GM23338 (cell line): ENCODE data around the gene ANKS1B. TPM values are rescaled to one million over a fixed set of nuclear protein-coding genes. Genes with fewer than 3 reads are reported as not detected.

Experiments
- ATAC-seq: fragments of 200-7000 bp; cut with Tn5 transposase; 3 replicates; pipeline ENCODE4 v1.9.1; 2020
- DNase-seq: peaks from one replicate; pipeline ENCODE4 v3.0.0-alpha.2; 2015; ENCODE audit warnings: low spot score
- H2AFZ ChIP-seq: fragments of 200-600 bp; sonication (generic); 2 replicates; pipeline ENCODE4 v1.8.0; 2016; ENCODE audit warnings: antibody characterized with exemption, mild to moderate bottlenecking, moderate library complexity
- H3F3A ChIP-seq: fragments of 200-600 bp; sonication (generic); replicated peaks from 2 replicates; pipeline ENCODE4 v1.8.0; 2017; ENCODE audit warnings: antibody characterized with exemption, mixed run types, low read depth
- H3K27ac ChIP-seq: fragments of 200-600 bp; sonication (generic); 2 replicates; pipeline ENCODE4 v1.6.1; 2016; ENCODE audit warnings: low read depth
- H3K27me3 ChIP-seq: fragments of 200-600 bp; sonication (generic); 2 replicates; pipeline ENCODE4 v1.8.0; 2016; ENCODE audit warnings: mild to moderate bottlenecking, mixed run types, moderate library complexity; ENCODE audit not compliant: insufficient read depth
- H3K36me3 ChIP-seq: fragments of 200-600 bp; sonication (generic); 2 replicates; pipeline ENCODE4 v1.8.0; 2016; ENCODE audit warnings: mild to moderate bottlenecking; ENCODE audit not compliant: insufficient read depth
- H3K4me1 ChIP-seq: fragments of 200-600 bp; sonication (generic); 2 replicates; pipeline ENCODE4 v1.8.0; 2016; ENCODE audit warnings: mild to moderate bottlenecking, moderate library complexity; ENCODE audit not compliant: insufficient read depth
- H3K4me2 ChIP-seq: fragments of 200-600 bp; sonication (generic); 2 replicates; pipeline ENCODE4 v1.7.1; 2017; ENCODE audit warnings: mixed run types
- H3K4me3 ChIP-seq: fragments of 200-600 bp; sonication (generic); 2 replicates; pipeline ENCODE4 v1.6.1; 2016; ENCODE audit warnings: mixed run types
- H3K79me2 ChIP-seq: fragments of 200-600 bp; sonication (generic); replicated peaks from 2 replicates; pipeline ENCODE4 v1.8.0; 2017; ENCODE audit warnings: mild to moderate bottlenecking; ENCODE audit not compliant: insufficient read depth
- H3K9me2 ChIP-seq: fragments of 200-600 bp; sonication (generic); 2 replicates; pipeline ENCODE4 v1.8.0; 2017; ENCODE audit not compliant: insufficient read depth
- H4K20me1 ChIP-seq: fragments of 200-600 bp; sonication (generic); replicated peaks from 2 replicates; pipeline ENCODE4 v1.8.0; 2017; ENCODE audit warnings: mild to moderate bottlenecking; ENCODE audit not compliant: insufficient read depth
- H3K27ac Mint-ChIP-seq: 2 replicates; pipeline ENCODE4 v1.8.0; 2020; ENCODE audit warnings: inconsistent platforms, mild to moderate bottlenecking, moderate library complexity, mixed read lengths
- H3K27me3 Mint-ChIP-seq: 3 replicates; pipeline ENCODE4 v1.8.0; 2022; ENCODE audit warnings: low read depth, mild to moderate bottlenecking, moderate library complexity, mixed read lengths, inconsistent platforms; ENCODE audit not compliant: insufficient read depth, poor library complexity
- H3K36me3 Mint-ChIP-seq: 3 replicates; pipeline ENCODE4 v1.8.0; 2021; ENCODE audit warnings: low read depth, mild to moderate bottlenecking, inconsistent platforms, moderate library complexity, mixed read lengths
- H3K4me1 Mint-ChIP-seq: 3 replicates; pipeline ENCODE4 v1.8.0; 2020; ENCODE audit warnings: mild to moderate bottlenecking, inconsistent platforms, mixed read lengths
- H3K4me3 Mint-ChIP-seq: 3 replicates; pipeline ENCODE4 v1.8.0; 2021; ENCODE audit warnings: moderate library complexity, mild to moderate bottlenecking, inconsistent platforms, mixed read lengths
- H3K9me3 Mint-ChIP-seq: 3 replicates; pipeline ENCODE4 v1.8.0; 2020; ENCODE audit warnings: moderate library complexity, mild to moderate bottlenecking, inconsistent platforms, mixed read lengths
- CREB1 ChIP-seq: fragments of 250-450 bp; sonication (Bioruptor Pico); IDR thresholded peaks from 2 replicates; pipeline ENCODE4 v1.5.0; 2020; ENCODE audit warnings: low read depth, mild to moderate bottlenecking, moderate library complexity
- ETS1 ChIP-seq: IDR thresholded peaks from 2 replicates; pipeline ENCODE4 v1.6.1; 2016; ENCODE audit warnings: antibody characterized with exemption
- EZH2 ChIP-seq: fragments of 200-600 bp; sonication (generic); IDR thresholded peaks from one replicate; pipeline ENCODE4 v1.8.0; 2017; ENCODE audit warnings: antibody characterized with exemption, mild to moderate bottlenecking, low read depth; ENCODE audit not compliant: unreplicated experiment
- EZH2phosphoT487 ChIP-seq: fragments of 200-600 bp; sonication (generic); IDR thresholded peaks from one replicate; pipeline ENCODE4 v1.8.1; 2018; ENCODE audit warnings: antibody characterized with exemption; ENCODE audit not compliant: unreplicated experiment
- NANOG ChIP-seq: IDR thresholded peaks from 2 replicates; pipeline ENCODE4 v1.6.1; 2016; ENCODE audit warnings: antibody characterized with exemption, borderline replicate concordance
- POLR2AphosphoS5 ChIP-seq: IDR thresholded peaks from 2 replicates; pipeline ENCODE4 v1.6.1; 2016; ENCODE audit warnings: antibody characterized with exemption, low read depth
- REST ChIP-seq: IDR thresholded peaks from one replicate; pipeline ENCODE4 v1.6.1; 2018; ENCODE audit warnings: antibody characterized with exemption; ENCODE audit not compliant: unreplicated experiment
- STAT1 ChIP-seq: IDR thresholded peaks from one replicate; pipeline ENCODE4 v1.6.1; 2016; ENCODE audit warnings: antibody characterized with exemption; ENCODE audit not compliant: unreplicated experiment
- ZNF114 ChIP-seq: fragments of 250-450 bp; sonication (Bioruptor Pico); IDR thresholded peaks from 2 replicates; pipeline ENCODE4 v1.5.0; 2020; ENCODE audit warnings: mild to moderate bottlenecking, moderate library complexity
- ZNF331 ChIP-seq: fragments of 250-450 bp; sonication (Bioruptor Pico); IDR thresholded peaks from 2 replicates; pipeline ENCODE4 v1.5.0; 2020; ENCODE audit warnings: low read depth, mild to moderate bottlenecking, moderate library complexity
- polyA plus RNA-seq: library from polyadenylated mRNA; unstranded; fragments of >200 nt; fragmentation: Nextera tagmentation; extraction: Ambion mirVana; gene quantifications from 2 replicates; pipeline ENCODE4 v1.2.1, GENCODE V29; 2016
- total RNA-seq: library from RNA; depleted of rRNA; stranded (reverse); fragments of >200 nt; shearing (Covaris generic); gene quantifications from 2 replicates; pipeline ENCODE4 v1.2.3, GENCODE V29; 2014
- TF ChIP-seq, protein P1 (sequence below), 2 experiments: fragments of 200-600 bp in 1 of 2; sonication (generic) in 1 of 2; conservative IDR thresholded peaks; 2 replicates each; pipeline versions ENCODE4 v1.5.1 to v1.6.1; 2016 to 2017; ENCODE audit warnings: antibody characterized with exemption in 2 of 2, low read depth in 2 of 2, mild to moderate bottlenecking in 2 of 2, moderate library complexity in 1 of 2

Gene ANKS1B
- total and polyA plus RNA-seq, 2 experiments from 2014 or later, result 4.3 to 5.8 TPM

- Mint-ChIP-seq H3K27ac (no peak overlapping the region), H3K9me3 (no peaks in the 10 kb centered on the region; the same call in 2 of the 3 replicates), H3K4me3 (no peak overlapping the region), H3K36me3 (no peaks in the 10 kb centered on the region), H3K4me1 (peaks cover 13% of the 10 kb centered on the region), H3K27me3 (no peaks in the 10 kb centered on the region)
- Histone ChIP-seq H3K36me3 (no peaks in the 10 kb centered on the region), H3K9me2 (peaks cover 4% of the 10 kb centered on the region; the same call in 1 of the 2 replicates), H3K4me3 (no peak overlapping the region), H3K4me1 (peaks cover 6% of the 10 kb centered on the region; the same call in 1 of the 2 replicates), H4K20me1 (no peaks in the 10 kb centered on the region), H3K27ac (no peak overlapping the region), H2AFZ (no peak overlapping the region), H3F3A (no peaks in the 10 kb centered on the region), H3K27me3 (no peaks in the 10 kb centered on the region), H3K79me2 (no peaks in the 10 kb centered on the region), H3K4me2 (no peak overlapping the region)
- ATAC-seq, result no peak
- DNase-seq, result no peak
- TF ChIP-seq EZH2phosphoT487 (no peak), REST (no peak), ETS1 (no peak), NANOG (no peak), CREB1 (CRISPR knock-in tag) (no peak), ZNF114 (CRISPR knock-in tag) (no peak), EZH2 (no peak), STAT1 (no peak), POLR2AphosphoS5 (no peak), ZNF331 (CRISPR knock-in tag) (no peak)
- TF ChIP-seq, protein P1, sequence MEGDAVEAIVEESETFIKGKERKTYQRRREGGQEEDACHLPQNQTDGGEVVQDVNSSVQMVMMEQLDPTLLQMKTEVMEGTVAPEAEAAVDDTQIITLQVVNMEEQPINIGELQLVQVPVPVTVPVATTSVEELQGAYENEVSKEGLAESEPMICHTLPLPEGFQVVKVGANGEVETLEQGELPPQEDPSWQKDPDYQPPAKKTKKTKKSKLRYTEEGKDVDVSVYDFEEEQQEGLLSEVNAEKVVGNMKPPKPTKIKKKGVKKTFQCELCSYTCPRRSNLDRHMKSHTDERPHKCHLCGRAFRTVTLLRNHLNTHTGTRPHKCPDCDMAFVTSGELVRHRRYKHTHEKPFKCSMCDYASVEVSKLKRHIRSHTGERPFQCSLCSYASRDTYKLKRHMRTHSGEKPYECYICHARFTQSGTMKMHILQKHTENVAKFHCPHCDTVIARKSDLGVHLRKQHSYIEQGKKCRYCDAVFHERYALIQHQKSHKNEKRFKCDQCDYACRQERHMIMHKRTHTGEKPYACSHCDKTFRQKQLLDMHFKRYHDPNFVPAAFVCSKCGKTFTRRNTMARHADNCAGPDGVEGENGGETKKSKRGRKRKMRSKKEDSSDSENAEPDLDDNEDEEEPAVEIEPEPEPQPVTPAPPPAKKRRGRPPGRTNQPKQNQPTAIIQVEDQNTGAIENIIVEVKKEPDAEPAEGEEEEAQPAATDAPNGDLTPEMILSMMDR (conservative IDR thresholded peaks at IDR 0.05; ENCODE audit: low read depth in 2 of 2), result no peak
Observed at GRCh38 chr12:98951406-98951805, 1033.3 kb downstream of the ANKS1B start.
